K562 (cell line): ENCODE data around the gene NAT14. TPM values are rescaled to one million over a fixed set of nuclear protein-coding genes. Genes with fewer than 3 reads are reported as not detected.

Experiments
- ATAC-seq: fragments of 200-7000 bp; cut with Tn5 transposase; 3 replicates; pipeline ENCODE4 v1.9.1; 2020; ENCODE audit warnings: moderate library complexity
- BruUV-seq: library from RNA; stranded (reverse); fragments of 400-500 nt; replicated peaks from 2 replicates; lab custom pipeline; 2021; lab: Mats Ljungman, UMichigan
- CTCF ChIA-PET: fragments of 300-600 bp; formaldehyde crosslinking; extraction: SDS; loops from one replicate; lab custom pipeline; 2021; ENCODE audit warnings: low intra/inter-chr PET ratio; lab: Yijun Ruan, JAX
- POLR2A ChIA-PET: fragments of 300-600, 350-650 bp; sonication (Branson Sonifier 250); formaldehyde crosslinking; extraction: SDS; loops from one replicate; lab custom pipeline; 2021; ENCODE audit warnings: antibody characterized with exemption, inconsistent platforms; lab: Yijun Ruan, JAX
- DNase-seq, 4 experiments: peaks; one replicate each; pipeline versions ENCODE4 v3.0.0 to v3.0.0-alpha.2; 2011 to 2018; ENCODE audit warnings: low spot score in 3 of 4, mixed read lengths in 3 of 4; ENCODE audit errors: extremely low read depth in 1 of 4
- FAIRE-seq: peaks from 2 replicates; lab custom pipeline; 2011; peaks lifted over from hg19 to GRCh38; lab: Jason Lieb, UNC
- H2AFZ ChIP-seq: 2 replicates; pipeline ENCODE4 v1.6.0; 2011; ENCODE audit warnings: low read depth, low read length, control low read depth, inconsistent platforms
- H3K27ac ChIP-seq: fragments of 200-600 bp; 3 replicates; pipeline ENCODE4 v1.8.0; 2011; ENCODE audit warnings: low read depth, mild to moderate bottlenecking, control low read depth, inconsistent platforms, low read length, moderate library complexity, mixed read lengths; ENCODE audit errors: extremely low read depth
- H3K27me3 ChIP-seq, 2 experiments: fragments of 300-600 bp in 1 of 2; 2 replicates in 1 of 2; 3 replicates in 1 of 2; pipeline versions ENCODE4 v1.6.0 to v1.8.0; 2011; ENCODE audit warnings: inconsistent platforms in 2 of 2, low read length in 2 of 2, mild to moderate bottlenecking in 1 of 2, mixed read lengths in 1 of 2, moderate library complexity in 1 of 2; ENCODE audit not compliant: control insufficient read depth in 2 of 2, insufficient read depth in 2 of 2
- H3K36me3 ChIP-seq: fragments of 300-600 bp; 3 replicates; pipeline ENCODE4 v1.8.0; 2011; ENCODE audit warnings: mild to moderate bottlenecking, low read length, inconsistent platforms; ENCODE audit not compliant: control insufficient read depth, insufficient read depth
- H3K4me1 ChIP-seq, 2 experiments: fragments of 200-600 bp in 1 of 2; replicated peaks in 1 of 2; 2 replicates in 1 of 2; 3 replicates in 1 of 2; pipeline versions ENCODE4 v1.5.1 to v1.8.0; 2011; ENCODE audit warnings: inconsistent platforms in 2 of 2, low read length in 2 of 2, mild to moderate bottlenecking in 1 of 2, mixed read lengths in 1 of 2, moderate library complexity in 1 of 2; ENCODE audit not compliant: control insufficient read depth in 2 of 2, insufficient read depth in 2 of 2
- H3K4me2 ChIP-seq: 2 replicates; pipeline ENCODE4 v1.6.1; 2011; ENCODE audit warnings: low read length, control low read depth, inconsistent platforms, mixed read lengths; ENCODE audit not compliant: insufficient read depth
- H3K4me3 ChIP-seq: fragments of 200-600 bp; sonication (generic), shearing (Covaris generic); 2 replicates; pipeline ENCODE4 v1.5.1; 2016; ENCODE audit warnings: control low read depth, inconsistent platforms
- H3K79me2 ChIP-seq: fragments of 200-600 bp; 3 replicates; pipeline ENCODE4 v1.8.0; 2011; ENCODE audit warnings: low read length, inconsistent platforms; ENCODE audit not compliant: control insufficient read depth, insufficient read depth
- H3K9ac ChIP-seq, 2 experiments: 2 replicates each; pipeline versions ENCODE4 v1.6.0 to v1.6.1; 2011; ENCODE audit warnings: low read depth in 2 of 2, low read length in 2 of 2, control low read depth in 1 of 2, inconsistent platforms in 1 of 2, mild to moderate bottlenecking in 1 of 2, mixed read lengths in 1 of 2; ENCODE audit not compliant: insufficient read depth in 1 of 2
- H3K9me1 ChIP-seq: one replicate; pipeline ENCODE4 v1.6.0; 2011; ENCODE audit warnings: inconsistent platforms, mild to moderate bottlenecking, low read length, moderate library complexity; ENCODE audit not compliant: control insufficient read depth, insufficient read depth
- H3K9me3 ChIP-seq: replicated peaks from 2 replicates; pipeline ENCODE4 v1.5.1; 2011; ENCODE audit warnings: low read depth, low read length, inconsistent platforms; ENCODE audit not compliant: control insufficient read depth, insufficient read depth
- H4K20me1 ChIP-seq: replicated peaks from 2 replicates; pipeline ENCODE4 v1.6.1; 2011; ENCODE audit warnings: low read length, inconsistent platforms, mixed read lengths; ENCODE audit not compliant: control insufficient read depth, insufficient read depth
- CHD1 ChIP-seq: fragments of 200-600 bp; sonication (generic); IDR thresholded peaks from one replicate; pipeline ENCODE4 v1.6.1; 2012; ENCODE audit warnings: mild to moderate bottlenecking, moderate library complexity, low read length, inconsistent platforms
- CTCF ChIP-seq, 3 experiments: IDR thresholded peaks in 2 of 3; conservative IDR thresholded peaks in 1 of 3; 2 replicates each; pipeline ENCODE4 v1.5.1; 2011 to 2012; ENCODE audit warnings: low read length in 3 of 3, mild to moderate bottlenecking in 3 of 3, control low read depth in 2 of 3, improper control_type of control experiment in 1 of 3, inconsistent platforms in 1 of 3, low read depth in 1 of 3, mixed read lengths in 1 of 3, moderate library complexity in 1 of 3; ENCODE audit not compliant: insufficient read depth in 2 of 3
- DLX4 ChIP-seq: fragments of 250-450 bp; sonication (Bioruptor Pico); IDR thresholded peaks from 2 replicates; pipeline ENCODE4 v1.6.1; 2021; ENCODE audit warnings: mild to moderate bottlenecking
- EGR1 ChIP-seq: fragments of 450-650 bp; conservative IDR thresholded peaks from 2 replicates; pipeline ENCODE4 v1.6.1; 2017; ENCODE audit warnings: mild to moderate bottlenecking
- HCFC1 ChIP-seq: IDR thresholded peaks from 2 replicates; pipeline ENCODE4 v1.6.1; 2012; ENCODE audit warnings: low read depth, low read length, improper control_type of control experiment
- HNRNPLL ChIP-seq: fragments of 200-400 bp; formaldehyde crosslinking; IDR thresholded peaks from 2 replicates; pipeline ENCODE4 v1.6.1; 2017; ENCODE audit warnings: low read length, low read depth, mild to moderate bottlenecking; ENCODE audit not compliant: poor library complexity, severe bottlenecking
- MAZ ChIP-seq, 2 experiments: fragments of 450-650 bp in 1 of 2; sonication (generic) in 1 of 2; formaldehyde crosslinking; IDR thresholded peaks in 1 of 2; conservative IDR thresholded peaks in 1 of 2; 2 replicates each; pipeline versions ENCODE4 v1.4.0 to v1.5.0; 2020; ENCODE audit warnings: mild to moderate bottlenecking in 1 of 2, missing genetic modification reagents in 1 of 2
- NR4A1 ChIP-seq, 2 experiments: fragments of 250-450 bp in 1 of 2; fragments of 450-650 bp in 1 of 2; sonication (Bioruptor Pico) in 1 of 2; IDR thresholded peaks; 2 replicates each; pipeline versions ENCODE4 v1.4.0 to v1.6.1; 2016 to 2020; ENCODE audit warnings: mild to moderate bottlenecking in 2 of 2, missing compliant biosample characterization in 1 of 2, missing genetic modification characterization in 1 of 2, moderate library complexity in 1 of 2
- POLR2G ChIP-seq: fragments of 200-400 bp; formaldehyde crosslinking; IDR thresholded peaks from 2 replicates; pipeline ENCODE4 v1.6.1; 2017; ENCODE audit warnings: low read depth, mild to moderate bottlenecking, antibody characterized with exemption, low read length, moderate library complexity
- RFX5 ChIP-seq: IDR thresholded peaks from 2 replicates; pipeline ENCODE4 v1.6.1; 2011; ENCODE audit warnings: low read depth, mild to moderate bottlenecking, improper control_type of control experiment, low read length
- RHOXF2B ChIP-seq: fragments of 250-450 bp; sonication (Bioruptor Pico); conservative IDR thresholded peaks from 2 replicates; pipeline ENCODE4 v1.5.1; 2021
- SETDB1 ChIP-seq: IDR thresholded peaks from one replicate; pipeline ENCODE4 v1.6.1; 2012; ENCODE audit warnings: low read length, control low read depth, inconsistent platforms
- TEAD4 ChIP-seq, 2 experiments: sonication (generic) in 1 of 2; formaldehyde crosslinking in 1 of 2; IDR thresholded peaks; 2 replicates each; pipeline versions ENCODE4 v1.6.1 to v1.8.0; 2012 to 2022; ENCODE audit warnings: borderline replicate concordance in 1 of 2, inconsistent platforms in 1 of 2, low read length in 1 of 2, mild to moderate bottlenecking in 1 of 2, missing genetic modification reagents in 1 of 2
- ZNF184 ChIP-seq: sonication (generic); formaldehyde crosslinking; IDR thresholded peaks from 2 replicates; pipeline ENCODE4 v1.5.0; 2020; ENCODE audit warnings: missing genetic modification reagents
- ZNF3 ChIP-seq: fragments of 250-450 bp; sonication (Bioruptor Pico); IDR thresholded peaks from 2 replicates; pipeline ENCODE4 v1.5.0; 2021; ENCODE audit warnings: mild to moderate bottlenecking, moderate library complexity
- WGBS: fragments of 100-300 bp; shearing (Covaris generic); methylation state at CpG from one replicate; pipeline ENCODE4 v1.1.6; 2016; ENCODE audit warnings: low coverage, mixed read lengths; ENCODE audit not compliant: insufficient coverage; ENCODE audit errors: missing lambda C conversion rate; 5-methylcytosine and 5-hydroxymethylcytosine counted together
- in situ Hi-C: fragments of 300-500 bp; cut with MboI; formaldehyde crosslinking; loops from 4 replicates; pipeline ENCODE4 v1.15.0; 2018; ENCODE audit warnings: inconsistent platforms, mixed read lengths
- intact Hi-C: fragments of 100-400 bp; cut with micrococcal nuclease; formaldehyde crosslinking; loops from 2 replicates; pipeline ENCODE4 v1.14.2; 2022
- polyA plus RNA-seq, 8 experiments: library from polyadenylated mRNA; depleted of rRNA in 4 of 8; stranded (reverse) in 5 of 8; unstranded in 3 of 8; fragments of >200 nt; fragmentation: Nextera tagmentation in 2 of 8; fragmentation: Illumina TruSeq in 1 of 8; extraction: Ambion mirVana in 2 of 8; extraction: Trizol in 1 of 8; gene quantifications; 2 replicates each; pipeline versions ENCODE4 v1.2.1 to v1.2.3, GENCODE V29; 2011 to 2014; ENCODE audit warnings: inconsistent platforms in 1 of 8, missing spikeins in 1 of 8
- total RNA-seq, 7 experiments: library from RNA; depleted of rRNA in 6 of 7; stranded (reverse); fragments of >200 nt in 6 of 7; fragmentation: Illumina TruSeq in 2 of 7; extraction: Trizol in 2 of 7; gene quantifications; 2 replicates each; pipeline versions ENCODE4 v1.2.1 to v1.2.3, GENCODE V29; 2011 to 2021; ENCODE audit warnings: low replicate concordance in 1 of 7
- TF ChIP-seq, protein P1 (sequence below): sonication (generic); formaldehyde crosslinking; IDR thresholded peaks from 2 replicates; pipeline ENCODE4 v1.8.1; 2023; ENCODE audit warnings: mild to moderate bottlenecking, missing genetic modification reagents

The NAT14 gene
- total and polyA plus RNA-seq, 9 of the 15 experiments (the other 6 are each of a cell fraction or from before 2014, with no cell fraction given), result 2.4 to 77.0 (median 26.7) TPM

GRCh38 chr19:55454787-55455243, 30.2 kb upstream of the NAT14 start:
- H3K27ac ChIP-seq, result no peak overlapping the region
- peaks cover 0 to 5% of the 10 kb centered on the region in 2 experiments; a peak in 3 of 5 replicates for H3K27me3 ChIP-seq
- peak; percentile 32 for FAIRE-seq
- peaks cover 24% of the 10 kb centered on the region for H3K79me2 ChIP-seq
- no peaks in the 10 kb centered on the region for H3K9me3 ChIP-seq
- peak; percentile 65 for ATAC-seq
- no peak overlapping the region for H3K4me3 ChIP-seq
- CTCF ChIA-PET, result interaction anchor here (0.5 kb wide), 1 partner anchor 229 kb away, joined by 3 read pairs; no protein-coding TSS in a partner anchor
- peak overlapping the region in 1 of 2 experiments; percentile 26; a peak in 1 of 4 replicates for H3K9ac ChIP-seq
- BruUV-seq, result no TSS peak
- intact Hi-C loops, result loop anchor here (5.0 kb wide), 1 partner anchor 68 kb away; the partner anchor contains the start of gene RPL28
- 39% methylated on average over 8 of the region's 14 CpGs for WGBS
- H3K4me2 ChIP-seq, result no peak overlapping the region
- H4K20me1 ChIP-seq, result no peaks in the 10 kb centered on the region; the same call in 1 of the 2 replicates
- no peak overlapping the region for H2AFZ ChIP-seq
- H3K4me1 ChIP-seq, result peaks cover 9 to 67% of the 10 kb centered on the region in 2 experiments
- DNase-seq, result peak in 3 of 4 experiments; percentile 49 to 77 (median 59)
- in situ Hi-C loops, result no loop called here
- POLR2A ChIA-PET, result interaction anchor here (0.6 kb wide), 1 partner anchor 18 kb away, joined by 3 read pairs; no protein-coding TSS in a partner anchor
- H3K9me1 ChIP-seq, result no peaks in the 10 kb centered on the region
- peaks cover 37% of the 10 kb centered on the region; the same call in 2 of the 3 replicates for H3K36me3 ChIP-seq
- TF ChIP-seq POLR2G, result 0 out of 2 replicates have a peak, but pooled peaks have one; percentile 1
- TF ChIP-seq EGR1, result peak; percentile 50
- no peak for TF ChIP-seq DLX4 (CRISPR knock-in tag)
- no peak for TF ChIP-seq CHD1
- peak in 1 of 2 experiments; percentile 26; a peak in 1 of 4 replicates for TF ChIP-seq MAZ (CRISPR knock-in tag; conservative IDR thresholded peaks at IDR 0.05 in 1 of 2, IDR thresholded peaks at IDR 0.05 in 1 of 2)
- TF ChIP-seq HNRNPLL, result no peak
- no peak for TF ChIP-seq ZNF184
- TF ChIP-seq RFX5, result no peak
- TF ChIP-seq TEAD4 (IDR thresholded peaks at IDR 0.05; ENCODE audit: low read length), result no peak
- no peak for TF ChIP-seq TEAD4 (CRISPR knock-in tag; IDR thresholded peaks at IDR 0.05; ENCODE audit: borderline replicate concordance)
- TF ChIP-seq, protein P1, sequence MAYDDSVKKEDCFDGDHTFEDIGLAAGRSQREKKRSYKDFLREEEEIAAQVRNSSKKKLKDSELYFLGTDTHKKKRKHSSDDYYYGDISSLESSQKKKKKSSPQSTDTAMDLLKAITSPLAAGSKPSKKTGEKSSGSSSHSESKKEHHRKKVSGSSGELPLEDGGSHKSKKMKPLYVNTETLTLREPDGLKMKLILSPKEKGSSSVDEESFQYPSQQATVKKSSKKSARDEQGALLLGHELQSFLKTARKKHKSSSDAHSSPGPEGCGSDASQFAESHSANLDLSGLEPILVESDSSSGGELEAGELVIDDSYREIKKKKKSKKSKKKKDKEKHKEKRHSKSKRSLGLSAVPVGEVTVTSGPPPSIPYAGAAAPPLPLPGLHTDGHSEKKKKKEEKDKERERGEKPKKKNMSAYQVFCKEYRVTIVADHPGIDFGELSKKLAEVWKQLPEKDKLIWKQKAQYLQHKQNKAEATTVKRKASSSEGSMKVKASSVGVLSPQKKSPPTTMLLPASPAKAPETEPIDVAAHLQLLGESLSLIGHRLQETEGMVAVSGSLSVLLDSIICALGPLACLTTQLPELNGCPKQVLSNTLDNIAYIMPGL (CRISPR knock-in tag), result no peak
- TF ChIP-seq RHOXF2B (CRISPR knock-in tag), result no peak
- 0 out of 2 replicates have a peak, but pooled peaks have one; percentile 6 for TF ChIP-seq HCFC1
- no peak for TF ChIP-seq SETDB1
- TF ChIP-seq ZNF3 (CRISPR knock-in tag), result no peak
- TF ChIP-seq CTCF (IDR thresholded peaks at IDR 0.05 in 2 of 3, conservative IDR thresholded peaks at IDR 0.05 in 1 of 3; ENCODE audit: insufficient read depth in 2 of 3, low read depth in 1 of 3, low read length in 3 of 3), result peak; percentile 77 to 81 (median 78)
- no peak for TF ChIP-seq NR4A1 (CRISPR knock-in tag; IDR thresholded peaks at IDR 0.05)
- no peak for TF ChIP-seq NR4A1 (tag; IDR thresholded peaks at IDR 0.05)
